Neural progenitor cell (in vitro differentiated cells): ENCODE measurements around the gene ALOX12B. TPM values are rescaled to one million over a fixed set of nuclear protein-coding genes. Genes with fewer than 3 reads are reported as not detected.

Experiments used
- DNase-seq: peaks from one replicate; pipeline ENCODE4 v3.0.0-alpha.2; 2016; ENCODE audit warnings: low spot score
- H2AFZ ChIP-seq: fragments of 200-600 bp; sonication (generic); replicated peaks from 2 replicates; pipeline ENCODE4 v1.6.1; 2016; ENCODE audit warnings: antibody characterized with exemption
- H3F3A ChIP-seq: fragments of 200-600 bp; sonication (generic); 2 replicates; pipeline ENCODE4 v1.6.1; 2016; ENCODE audit warnings: antibody characterized with exemption, low read depth
- H3K27ac ChIP-seq: fragments of 200-600 bp; sonication (generic); 2 replicates; pipeline ENCODE4 v1.5.1; 2016; ENCODE audit warnings: mild to moderate bottlenecking
- H3K27me3 ChIP-seq: fragments of 200-600 bp; sonication (generic); 2 replicates; pipeline ENCODE4 v1.6.1; 2016; ENCODE audit warnings: mild to moderate bottlenecking, moderate library complexity
- H3K36me3 ChIP-seq: fragments of 200-600 bp; sonication (generic); 2 replicates; pipeline ENCODE4 v1.5.1; 2016
- H3K4me1 ChIP-seq: fragments of 200-600 bp; sonication (generic); 2 replicates; pipeline ENCODE4 v1.6.1; 2016; ENCODE audit warnings: mixed run types
- H3K4me2 ChIP-seq: fragments of 200-600 bp; sonication (generic); 2 replicates; pipeline ENCODE4 v1.6.1; 2016
- H3K4me3 ChIP-seq: fragments of 200-600 bp; sonication (generic); 2 replicates; pipeline ENCODE4 v1.5.1; 2016
- H3K79me2 ChIP-seq: fragments of 200-600 bp; sonication (generic); 2 replicates; pipeline ENCODE4 v1.6.1; 2016; ENCODE audit warnings: low read depth
- H3K9ac ChIP-seq: fragments of 200-600 bp; sonication (generic); 2 replicates; pipeline ENCODE4 v1.6.1; 2016
- H3K9me3 ChIP-seq: fragments of 200-600 bp; sonication (generic); 2 replicates; pipeline ENCODE4 v1.5.1; 2016; ENCODE audit warnings: low read depth
- H4K20me1 ChIP-seq: fragments of 200-600 bp; sonication (generic); 2 replicates; pipeline ENCODE4 v1.6.1; 2016; ENCODE audit warnings: low read depth
- H3K27ac Mint-ChIP-seq: 3 replicates; pipeline ENCODE4 v1.8.0; 2021; ENCODE audit warnings: mixed read lengths
- H3K27me3 Mint-ChIP-seq: 2 replicates; pipeline ENCODE4 v1.8.0; 2022; ENCODE audit warnings: low read depth, mild to moderate bottlenecking, inconsistent platforms, moderate library complexity, mixed read lengths; ENCODE audit not compliant: insufficient read depth
- H3K36me3 Mint-ChIP-seq: 3 replicates; pipeline ENCODE4 v1.8.0; 2021; ENCODE audit warnings: mixed read lengths
- H3K4me1 Mint-ChIP-seq: 3 replicates; pipeline ENCODE4 v1.8.0; 2021; ENCODE audit warnings: mixed read lengths
- H3K4me3 Mint-ChIP-seq: 3 replicates; pipeline ENCODE4 v1.8.0; 2021; ENCODE audit warnings: mild to moderate bottlenecking, moderate library complexity, mixed read lengths
- H3K9me3 Mint-ChIP-seq: 3 replicates; pipeline ENCODE4 v1.8.0; 2020; ENCODE audit warnings: mixed read lengths
- CTCF ChIP-seq: fragments of 200-600 bp; sonication (generic); IDR thresholded peaks from 2 replicates; pipeline ENCODE4 v1.5.1; 2017; ENCODE audit warnings: antibody characterized with exemption, mild to moderate bottlenecking
- EZH2 ChIP-seq: fragments of 200-600 bp; sonication (generic); IDR thresholded peaks from 2 replicates; pipeline ENCODE4 v1.6.1; 2017; ENCODE audit warnings: antibody characterized with exemption, mild to moderate bottlenecking, moderate library complexity
- EZH2phosphoT487 ChIP-seq: fragments of 200-600 bp; sonication (generic); IDR thresholded peaks from 2 replicates; pipeline ENCODE4 v1.6.1; 2017; ENCODE audit warnings: antibody characterized with exemption
- total RNA-seq: library from RNA; depleted of rRNA; stranded (reverse); fragments of >200 nt; gene quantifications from 2 replicates; pipeline ENCODE4 v1.2.3, GENCODE V29; 2015; ENCODE audit warnings: low replicate concordance

Gene ALOX12B
- total RNA-seq, 1 donor from 2014 or later = not detected

- Histone ChIP-seq H3K79me2 (no peaks in the 10 kb centered on the region), H3K36me3 (no peaks in the 10 kb centered on the region), H3K4me3 (no peak overlapping the region), H3K4me2 (no peak overlapping the region), H3F3A (no peaks in the 10 kb centered on the region), H2AFZ (no peak overlapping the region), H3K9me3 (no peaks in the 10 kb centered on the region), H3K4me1 (no peaks in the 10 kb centered on the region), H4K20me1 (no peaks in the 10 kb centered on the region), H3K9ac (no peak overlapping the region), H3K27ac (no peak overlapping the region), H3K27me3 (peaks cover 69% of the 10 kb centered on the region)
- TF ChIP-seq EZH2phosphoT487 (no peak), CTCF (no peak), EZH2 (no peak)
- Mint-ChIP-seq H3K27me3 (peaks cover 23% of the 10 kb centered on the region), H3K4me1 (peaks cover 7% of the 10 kb centered on the region), H3K4me3 (no peak overlapping the region), H3K36me3 (no peaks in the 10 kb centered on the region), H3K27ac (no peak overlapping the region), H3K9me3 (peaks cover 2% of the 10 kb centered on the region)
- no peak for DNase-seq
Observed at GRCh38 chr17:8056232-8056975, 31.1 kb downstream of the ALOX12B start.

- no peak overlapping the region for H3K9ac ChIP-seq
- H2AFZ ChIP-seq = no peak overlapping the region
- Mint-ChIP-seq H3K27me3 (peaks cover 17% of the 10 kb centered on the region), H3K4me1 (peaks cover 7% of the 10 kb centered on the region), H3K9me3 (peaks cover 2% of the 10 kb centered on the region), H3K4me3 (no peak overlapping the region), H3K36me3 (no peaks in the 10 kb centered on the region), H3K27ac (no peak overlapping the region)
- no peaks in the 10 kb centered on the region for H4K20me1 ChIP-seq
- no peaks in the 10 kb centered on the region for H3K4me1 ChIP-seq
- H3K9me3 ChIP-seq = no peaks in the 10 kb centered on the region
- TF ChIP-seq EZH2 (no peak), CTCF (no peak), EZH2phosphoT487 (no peak)
- no peak for DNase-seq
- peaks cover 63% of the 10 kb centered on the region for H3K27me3 ChIP-seq
- H3K27ac ChIP-seq = no peak overlapping the region
- no peaks in the 10 kb centered on the region for H3F3A ChIP-seq
- no peak overlapping the region for H3K4me2 ChIP-seq
- H3K79me2 ChIP-seq = no peaks in the 10 kb centered on the region
- H3K4me3 ChIP-seq = no peak overlapping the region
- no peaks in the 10 kb centered on the region for H3K36me3 ChIP-seq
Observed at GRCh38 chr17:8055851-8056231, 31.7 kb downstream of the ALOX12B start.

GRCh38 chr17:8053600-8053999, 33.9 kb downstream of the ALOX12B start:
- TF ChIP-seq EZH2 = no peak
- TF ChIP-seq EZH2phosphoT487 = no peak
- TF ChIP-seq CTCF = no peak
- DNase-seq = no peak
- no peaks in the 10 kb centered on the region for H4K20me1 ChIP-seq
- H3K27ac ChIP-seq = no peak overlapping the region
- peaks cover 41% of the 10 kb centered on the region for H3K27me3 ChIP-seq
- Mint-ChIP-seq H3K9me3 (peaks cover 2% of the 10 kb centered on the region), H3K27ac (no peak overlapping the region), H3K4me1 (peaks cover 7% of the 10 kb centered on the region), H3K36me3 (no peaks in the 10 kb centered on the region), H3K27me3 (peaks cover 4% of the 10 kb centered on the region), H3K4me3 (no peak overlapping the region)
- no peaks in the 10 kb centered on the region for H3K9me3 ChIP-seq
- no peak overlapping the region for H2AFZ ChIP-seq
- H3K36me3 ChIP-seq = no peaks in the 10 kb centered on the region
- H3K4me3 ChIP-seq = no peak overlapping the region
- no peak overlapping the region for H3K9ac ChIP-seq
- no peaks in the 10 kb centered on the region for H3F3A ChIP-seq
- H3K4me1 ChIP-seq = no peaks in the 10 kb centered on the region
- H3K4me2 ChIP-seq = no peak overlapping the region
- H3K79me2 ChIP-seq = no peaks in the 10 kb centered on the region
